ENCODE results near the gene NOC2L.

The NOC2L gene

DNA sequence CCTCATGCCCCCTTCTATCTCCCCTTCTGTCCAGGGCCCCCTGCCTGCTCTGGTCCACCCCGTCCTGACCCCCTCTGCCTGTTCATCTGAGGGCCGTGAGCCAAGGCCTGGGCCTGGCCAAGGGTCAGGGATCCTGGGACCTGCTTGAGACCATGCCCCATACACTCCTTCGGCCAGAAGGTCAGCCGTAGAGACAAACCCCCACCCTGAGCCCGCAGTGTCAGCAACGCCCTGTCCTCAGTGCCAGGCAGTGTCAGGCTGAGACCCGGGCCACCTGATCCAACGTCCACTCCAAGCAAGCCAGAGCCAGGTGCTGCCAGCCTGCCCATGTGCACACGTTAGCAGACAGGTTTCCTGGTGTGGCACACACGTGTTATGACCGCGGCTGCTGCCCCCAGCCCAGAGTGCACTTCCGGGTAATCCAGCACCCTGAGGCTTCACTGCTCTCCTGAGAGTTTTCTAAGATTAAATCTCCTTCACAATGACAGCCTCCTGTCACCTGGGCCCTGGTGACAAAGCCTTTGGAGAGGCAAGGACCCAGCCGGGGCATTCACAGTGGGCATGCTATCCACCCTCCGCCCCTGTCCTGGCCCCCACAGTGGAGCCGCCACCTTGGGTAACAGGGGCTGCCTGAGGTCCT is 45.4 kb downstream of the NOC2L start:
- DNase-seq = no peak

DNA sequence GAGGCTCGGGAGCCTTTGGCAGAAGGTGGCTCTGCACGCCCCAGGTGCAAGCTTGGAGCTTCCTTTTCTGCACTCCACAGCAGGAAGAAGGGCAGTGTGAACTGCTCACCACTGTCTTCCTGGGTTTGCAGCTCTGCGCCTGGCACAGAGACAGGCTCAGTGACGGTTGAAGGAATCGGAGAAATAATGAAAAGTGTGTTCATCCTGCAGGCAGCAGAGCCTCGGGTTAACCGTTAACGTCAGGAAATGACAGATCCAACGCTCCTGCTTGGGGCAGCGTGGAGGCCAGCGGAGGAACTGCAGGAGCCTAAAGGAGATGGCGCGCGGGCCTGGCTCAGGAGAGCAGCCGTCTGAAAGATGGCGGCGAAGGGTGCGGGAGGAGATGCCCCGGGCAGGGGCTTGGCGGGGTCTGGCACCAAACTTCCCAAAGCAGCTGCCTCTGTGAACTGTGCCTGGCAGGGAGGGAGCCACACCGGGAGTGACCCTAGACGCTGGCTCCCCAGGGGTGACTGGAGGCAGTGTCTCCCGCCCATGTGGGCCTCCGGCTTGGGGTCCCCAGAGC is 46.2 kb downstream of the NOC2L start:
- no peak for DNase-seq

DNA sequence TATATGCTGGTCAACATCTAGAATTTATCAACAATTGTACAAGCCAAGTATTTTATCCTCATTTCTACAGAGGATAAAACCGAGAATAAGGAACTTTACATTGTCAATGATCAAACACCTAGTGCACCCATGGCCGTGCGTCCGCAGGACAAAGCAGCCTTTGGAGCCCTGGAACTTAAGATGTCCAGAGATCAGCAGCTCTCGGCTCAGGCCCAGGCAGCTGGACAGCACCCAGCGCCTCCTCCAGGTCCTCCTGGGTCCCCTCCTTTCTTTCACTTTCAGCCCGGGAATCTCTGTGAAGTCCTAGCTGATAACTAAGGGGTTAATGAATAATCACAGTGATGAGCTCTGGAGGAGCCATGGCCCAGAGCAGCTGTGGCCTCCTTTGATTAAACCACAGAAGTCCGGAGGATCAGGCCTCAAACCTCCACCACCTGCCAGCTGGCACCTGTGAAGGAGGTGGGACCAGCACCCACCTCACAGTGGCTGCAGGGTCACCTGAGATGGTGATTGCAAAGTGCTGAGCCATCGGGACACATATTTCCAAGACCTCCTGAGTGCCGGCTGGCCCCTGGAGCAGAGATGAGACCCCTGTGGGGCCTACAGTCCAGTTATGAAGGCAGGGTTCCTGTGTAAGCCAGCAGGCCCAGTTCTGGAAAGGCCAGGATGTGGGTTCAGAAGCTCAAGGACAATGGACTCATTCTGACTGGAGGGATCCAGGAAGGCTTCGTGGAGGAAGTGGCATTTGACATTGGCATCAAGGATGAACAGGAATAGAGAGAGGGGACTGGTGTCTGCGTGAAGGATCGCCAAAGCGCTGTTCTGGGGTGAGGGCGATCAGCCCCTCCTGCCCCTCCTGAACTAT is 46.9 kb downstream of the NOC2L start:
- DNase-seq = no peak

DNA sequence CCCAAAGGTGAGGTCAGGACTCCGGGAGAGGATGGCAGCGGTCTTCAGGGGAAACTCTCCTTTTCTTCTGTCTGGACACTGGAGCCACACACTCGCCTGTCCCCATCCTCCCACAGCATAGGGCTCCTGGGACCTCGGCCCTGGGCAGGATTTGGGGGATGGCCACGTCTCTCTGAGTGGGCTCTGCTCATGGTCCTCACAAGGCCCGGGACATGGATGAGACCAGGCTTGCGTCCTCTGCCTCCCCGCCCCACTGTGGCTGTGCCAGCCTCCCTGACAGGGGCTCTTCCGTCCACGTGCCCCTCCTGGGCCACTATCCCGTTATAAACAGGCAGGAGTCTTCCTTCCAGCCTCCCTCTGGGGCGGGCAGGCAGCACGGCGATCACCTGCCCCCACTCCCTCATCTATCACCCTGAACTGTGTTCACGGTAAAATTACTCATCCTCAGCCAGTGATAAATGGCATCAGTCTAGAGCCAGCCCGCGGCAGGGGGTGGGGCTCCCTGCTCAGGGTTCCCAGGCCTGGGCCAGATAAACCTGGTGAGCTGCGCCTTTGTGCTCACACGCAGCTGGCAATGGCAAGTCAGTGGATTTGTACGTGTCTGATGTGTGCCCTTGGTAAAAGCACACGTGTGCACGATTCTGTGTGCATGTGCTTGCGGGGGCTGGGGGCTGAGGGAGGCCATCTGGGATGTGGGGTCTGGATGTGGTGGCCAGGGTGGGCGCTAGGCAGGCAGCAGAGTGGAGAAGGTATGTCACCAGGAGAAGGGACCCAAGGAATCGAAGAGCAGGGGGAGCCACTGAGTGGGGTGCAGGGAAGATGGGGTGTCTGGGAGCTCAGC is 48.0 kb downstream of the NOC2L start:
- DNase-seq = no peak

DNA sequence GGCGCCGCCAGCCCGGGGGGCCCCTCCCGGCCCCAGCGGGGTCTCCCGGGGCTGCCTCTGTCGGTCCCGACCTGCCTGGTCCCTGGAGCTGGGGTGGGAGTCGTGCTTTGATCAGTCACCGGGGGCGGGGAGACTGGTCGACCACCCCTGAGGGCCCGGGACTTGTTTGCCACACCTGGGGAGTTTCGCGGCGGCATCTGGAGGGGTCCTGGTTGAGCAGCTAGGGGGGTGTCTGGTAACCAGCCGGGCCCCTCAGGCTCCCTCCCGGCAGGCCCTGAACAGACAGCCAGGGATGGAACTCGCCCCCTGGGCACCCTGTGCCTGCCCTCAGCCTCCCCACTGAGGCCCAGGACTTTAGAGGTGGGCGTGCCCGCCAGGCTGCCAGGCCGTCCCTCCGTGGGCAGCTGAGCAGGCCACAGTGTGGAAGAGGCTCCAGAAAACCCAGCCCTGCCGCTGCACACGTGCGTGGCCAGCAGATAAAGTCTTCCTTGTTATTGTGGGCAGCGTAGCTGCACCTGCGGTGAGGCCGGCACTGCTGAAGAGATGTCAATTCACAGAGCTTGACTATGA is 48.7 kb downstream of the NOC2L start:
- no peak for DNase-seq

DNA sequence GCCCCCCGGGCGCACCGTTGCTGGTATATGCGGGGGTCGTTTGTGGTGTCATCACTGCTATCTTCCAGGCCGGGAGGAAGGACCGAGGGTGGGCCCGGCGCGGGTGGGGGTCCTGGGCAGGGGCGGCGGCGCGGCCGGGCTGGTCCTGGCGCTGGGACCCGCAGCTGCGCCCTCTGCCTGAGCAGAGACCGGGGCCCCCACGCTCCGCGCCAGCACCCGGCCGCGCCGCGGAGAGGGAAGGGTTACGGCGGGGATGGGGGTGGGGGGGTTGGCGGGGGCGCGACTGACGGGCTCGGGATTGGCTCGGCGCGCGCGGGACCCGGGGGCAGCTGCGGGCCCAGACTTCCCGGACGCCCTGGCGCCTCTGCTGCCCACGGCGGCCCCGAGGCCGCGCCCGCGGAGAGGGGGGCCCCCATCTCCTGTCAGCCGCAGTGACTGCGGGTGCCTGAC is 49.2 kb downstream of the NOC2L start:
- DNase-seq = no peak

DNA sequence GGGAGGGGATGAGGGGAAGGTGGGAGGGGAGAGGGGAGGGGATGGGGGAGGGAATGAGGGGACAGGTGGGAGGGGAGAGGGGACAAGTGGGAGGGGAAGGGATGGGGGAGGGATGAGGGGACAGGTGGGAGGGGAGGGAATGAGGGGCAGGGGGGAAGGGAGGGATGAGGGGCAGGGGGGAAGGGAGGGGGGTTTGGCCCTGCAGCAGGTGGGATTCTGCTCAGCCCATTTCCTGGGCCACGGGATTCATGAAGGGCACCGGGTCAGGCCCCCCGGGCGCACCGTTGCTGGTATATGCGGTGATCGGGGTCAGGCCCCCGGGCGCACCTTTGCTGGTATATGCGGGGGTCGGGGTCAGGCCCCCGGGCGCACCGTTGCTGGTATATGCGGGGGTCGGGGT is 50.4 kb downstream of the NOC2L start:
- no peak for DNase-seq

DNA sequence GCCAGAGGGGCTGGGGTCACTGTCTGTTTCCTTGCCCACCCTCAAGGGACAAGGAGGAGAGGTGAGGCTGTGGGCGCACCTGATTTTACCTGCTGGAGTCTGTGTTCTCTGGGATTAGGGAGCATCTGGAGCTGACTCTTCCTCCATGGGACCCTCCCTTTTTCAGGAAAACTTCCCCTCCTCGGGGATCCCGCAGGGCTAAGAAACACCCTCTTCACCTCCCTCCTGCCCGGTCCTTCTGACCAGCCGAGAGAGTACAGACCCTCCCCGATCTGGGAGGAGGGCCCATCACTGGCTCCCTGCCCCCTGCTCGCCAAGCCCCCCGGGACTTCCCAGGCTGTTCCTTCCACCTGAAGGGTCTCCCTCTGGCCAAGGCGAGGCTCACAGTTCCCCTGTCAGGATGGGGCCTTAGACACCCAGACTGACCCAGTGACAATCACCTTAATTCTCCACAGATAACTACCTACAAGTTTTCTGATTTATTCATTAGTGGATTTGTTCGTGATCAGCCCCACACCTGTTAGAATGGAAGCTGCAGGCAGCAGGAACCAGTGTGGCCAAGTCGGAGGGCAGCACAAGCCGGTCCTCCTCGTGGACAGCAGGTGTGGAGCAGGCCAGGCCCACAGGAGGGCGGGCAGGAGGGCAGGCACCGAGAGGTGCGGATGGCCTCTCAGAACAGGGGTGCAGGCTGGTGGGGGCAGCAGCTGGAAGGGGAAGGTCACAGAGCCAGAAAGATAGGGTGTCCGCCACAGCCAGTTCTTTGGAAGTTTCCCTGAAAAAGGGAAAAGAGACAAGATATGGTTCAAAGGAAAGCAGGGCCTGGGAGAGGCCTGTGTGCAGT is 51.2 kb downstream of the NOC2L start:
- no peak for DNase-seq

DNA sequence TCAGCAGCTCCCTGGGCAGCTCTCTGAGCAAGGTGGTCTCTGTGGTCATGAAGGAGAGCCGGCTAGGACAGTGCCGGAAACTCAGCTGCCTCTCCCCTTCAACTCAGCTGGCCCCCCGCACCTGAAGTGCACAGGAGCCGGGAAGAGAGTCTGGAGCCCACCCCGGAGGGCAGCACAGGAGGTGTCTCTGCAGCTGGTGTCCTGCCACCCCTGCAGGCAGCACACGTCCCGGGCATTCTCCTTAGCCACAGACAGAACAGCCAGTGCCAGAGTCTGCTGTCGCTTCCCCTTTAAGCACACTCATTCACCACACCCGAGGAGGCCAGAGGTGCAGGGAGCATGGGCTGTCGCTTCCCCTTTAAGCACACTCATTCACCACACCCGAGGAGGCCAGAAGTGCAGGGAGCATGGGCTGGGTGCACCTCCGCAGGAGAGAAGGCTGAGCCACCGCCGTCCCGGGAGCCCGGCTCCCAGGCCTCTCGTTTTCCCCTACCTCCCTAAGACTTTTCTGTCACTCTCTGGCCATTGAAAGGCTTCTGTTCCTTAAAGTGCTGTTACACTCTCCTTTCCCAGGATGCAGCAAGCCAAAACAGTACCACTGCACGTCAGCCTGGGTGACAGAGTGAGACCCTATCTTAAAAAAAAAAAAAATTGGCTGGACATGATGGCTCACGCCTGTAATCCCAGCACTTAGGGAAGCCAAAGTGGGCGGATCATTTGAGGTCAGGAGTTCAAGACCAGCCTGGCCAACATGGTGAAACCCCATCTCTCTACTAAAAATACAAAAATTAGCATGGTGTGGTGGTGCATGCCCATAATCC is 52.2 kb downstream of the NOC2L start:
- DNase-seq = peak; percentile 49

DNA sequence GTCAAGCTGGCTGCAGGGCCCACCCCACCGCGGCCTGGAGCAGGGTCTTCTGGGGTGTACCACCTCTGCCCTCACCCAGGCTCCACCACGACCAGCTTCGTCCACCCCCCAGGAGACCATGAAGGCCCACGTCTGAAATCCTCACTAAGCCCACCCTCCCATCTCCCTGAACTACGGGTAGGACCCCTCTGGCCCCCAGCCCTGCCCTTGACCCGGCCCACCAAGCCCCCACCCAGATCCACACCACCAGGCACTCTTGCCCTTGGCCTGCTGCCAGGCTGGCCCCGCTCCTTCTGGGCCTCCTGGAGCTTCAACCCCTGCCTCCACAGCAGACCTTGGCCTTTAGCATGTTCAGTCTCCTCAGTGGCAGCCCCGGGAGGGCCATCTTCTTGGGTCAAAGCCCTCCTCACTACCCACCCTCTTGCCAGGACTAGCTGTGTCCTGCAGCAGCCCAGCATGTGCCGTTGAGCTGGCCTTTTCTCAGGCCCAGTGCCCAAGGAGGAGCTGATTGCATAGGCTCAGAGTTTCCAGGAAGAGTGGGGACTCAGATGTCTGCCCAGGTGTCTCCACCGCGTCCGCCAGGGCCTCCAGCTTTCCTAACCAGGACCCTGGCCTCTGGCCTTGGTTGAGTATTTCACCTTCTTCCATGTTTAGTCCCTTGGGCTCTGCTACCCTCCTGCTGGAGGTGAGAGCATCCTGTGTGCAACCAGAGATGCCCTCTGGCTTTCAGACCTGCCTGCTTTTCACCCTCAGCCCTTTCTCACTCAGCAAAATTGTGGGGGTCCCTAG is 53.1 kb downstream of the NOC2L start:
- DNase-seq = no peak

DNA sequence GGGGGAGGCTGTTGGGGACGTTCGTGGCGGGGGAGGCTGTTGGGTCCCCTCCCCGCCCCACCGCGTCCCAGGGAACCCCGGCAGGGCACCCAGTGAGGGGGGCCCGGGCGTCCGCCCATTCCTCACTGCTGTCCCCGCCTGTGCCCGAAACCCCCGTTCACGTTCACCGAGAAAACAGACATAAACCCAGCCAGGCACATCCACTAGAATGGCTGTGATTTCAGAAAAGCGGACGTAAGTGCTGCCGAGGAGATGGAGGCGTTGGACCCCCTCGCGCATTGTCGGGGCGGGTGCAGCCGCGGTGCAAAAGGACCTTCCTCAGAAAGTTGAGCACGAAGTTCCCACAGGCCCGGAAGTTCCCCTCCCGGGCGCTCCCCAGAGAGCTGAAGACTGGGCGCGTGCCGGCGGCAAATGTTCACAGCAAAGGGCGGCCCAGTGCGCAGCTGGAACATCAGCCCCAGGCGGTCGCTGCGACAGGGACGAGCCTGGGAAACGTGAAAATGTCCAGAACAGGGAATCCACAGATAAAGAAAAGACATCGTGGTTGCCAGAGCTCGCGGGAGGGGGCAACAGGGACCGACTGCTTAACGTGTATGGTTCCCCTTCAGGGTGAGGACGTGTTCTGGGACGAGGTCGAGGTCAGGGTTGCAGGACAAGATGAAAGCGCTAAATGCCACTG is 53.8 kb downstream of the NOC2L start:
- no peak for DNase-seq

DNA sequence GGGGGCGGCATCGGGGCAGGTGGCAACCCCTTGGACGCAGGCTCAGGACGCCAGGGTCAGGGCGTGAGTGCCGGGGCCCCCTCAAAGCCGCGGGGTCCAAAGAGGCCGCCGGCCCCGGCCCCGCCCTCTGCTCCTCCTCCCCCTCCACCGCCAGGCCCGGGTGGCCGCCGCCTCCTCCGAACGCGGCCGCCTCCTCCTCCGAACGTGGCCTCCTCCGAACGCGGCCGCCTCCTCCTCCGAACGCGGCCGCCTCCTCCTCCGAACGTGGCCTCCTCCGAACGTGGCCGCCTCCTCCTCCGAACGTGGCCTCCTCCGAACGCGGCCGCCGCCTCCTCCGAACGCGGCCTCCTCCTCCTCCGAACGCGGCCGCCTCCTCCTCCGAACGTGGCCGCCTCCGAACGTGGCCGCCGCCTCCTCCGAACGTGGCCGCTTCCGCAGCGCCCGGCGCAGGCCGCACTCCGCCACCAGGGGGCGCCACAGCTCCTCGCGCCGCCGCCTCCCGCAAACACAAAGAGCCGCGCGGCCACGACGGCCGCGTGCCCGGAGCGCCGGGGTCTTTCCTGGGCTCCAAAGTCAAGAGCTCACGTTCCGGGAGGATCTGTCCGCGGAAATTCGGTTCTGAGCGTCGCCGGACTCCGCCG is 54.6 kb downstream of the NOC2L start:
- DNase-seq = no peak

DNA sequence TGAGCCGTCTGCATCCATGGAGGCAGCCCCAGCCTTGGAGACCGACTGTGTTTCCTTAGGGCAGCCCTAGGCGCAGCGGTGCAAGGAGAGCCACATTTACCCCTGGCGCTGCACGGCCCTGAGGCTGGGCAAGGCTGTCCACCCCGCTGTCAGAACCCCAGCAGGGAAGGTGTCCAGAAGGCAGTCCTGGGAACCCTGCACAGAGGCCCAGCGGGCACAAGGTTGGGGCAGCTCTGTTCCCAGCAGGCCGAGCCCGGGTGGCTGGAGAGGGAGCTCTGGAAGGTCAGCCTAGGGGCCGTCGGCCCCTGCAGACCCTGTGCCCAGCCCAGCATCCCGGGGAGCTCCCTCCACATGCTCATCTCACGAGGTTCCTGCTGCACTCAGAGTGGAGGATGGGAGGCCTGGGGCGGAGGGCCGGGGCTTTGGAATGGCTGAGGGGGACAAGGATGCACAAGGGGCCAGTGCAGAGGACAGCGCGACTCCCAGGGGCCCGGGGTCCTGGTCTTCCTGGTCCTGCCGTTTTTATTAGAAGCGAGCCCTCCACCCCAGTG is 55.3 kb downstream of the NOC2L start:
- no peak for DNase-seq

DNA sequence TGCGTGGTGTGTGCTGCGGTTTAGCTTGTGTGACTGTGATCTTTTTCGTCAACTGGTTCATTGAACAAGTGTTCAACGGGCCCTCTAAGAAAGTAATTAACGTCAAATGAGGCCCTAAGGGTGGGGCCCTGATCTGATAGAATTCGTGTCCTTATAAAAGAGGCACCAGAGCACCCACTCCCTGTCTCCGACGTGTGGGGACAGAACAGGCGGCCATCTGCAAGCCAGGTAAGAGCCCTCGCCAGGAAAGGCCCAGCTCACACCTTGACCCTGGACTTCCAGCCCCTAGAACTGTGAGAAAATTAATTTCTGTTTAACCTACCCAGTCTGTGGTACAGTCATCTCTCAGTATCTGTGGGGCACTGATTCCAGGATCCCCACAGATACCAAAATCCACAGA is 55.8 kb downstream of the NOC2L start:
- no peak for DNase-seq

DNA sequence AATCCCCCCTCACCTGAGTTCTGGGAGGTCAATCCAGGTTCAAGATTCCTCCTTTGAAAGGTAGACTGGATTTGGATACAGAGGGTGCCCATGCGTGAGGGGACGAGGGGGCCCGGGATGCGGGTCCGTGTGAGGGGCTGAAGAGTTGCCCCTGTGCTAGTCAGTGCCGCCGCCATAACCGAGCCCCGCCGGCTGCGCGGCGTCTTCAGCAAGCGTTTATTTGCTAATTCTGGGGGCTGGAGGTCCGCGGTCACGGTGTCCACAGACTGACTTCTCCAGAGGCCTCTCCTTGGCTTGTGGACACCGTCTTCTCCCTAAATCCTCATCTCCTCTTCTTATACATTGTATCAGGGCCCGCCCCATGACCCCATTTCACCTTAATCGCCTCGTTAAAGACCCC is 56.3 kb downstream of the NOC2L start:
- no peak for DNase-seq

DNA sequence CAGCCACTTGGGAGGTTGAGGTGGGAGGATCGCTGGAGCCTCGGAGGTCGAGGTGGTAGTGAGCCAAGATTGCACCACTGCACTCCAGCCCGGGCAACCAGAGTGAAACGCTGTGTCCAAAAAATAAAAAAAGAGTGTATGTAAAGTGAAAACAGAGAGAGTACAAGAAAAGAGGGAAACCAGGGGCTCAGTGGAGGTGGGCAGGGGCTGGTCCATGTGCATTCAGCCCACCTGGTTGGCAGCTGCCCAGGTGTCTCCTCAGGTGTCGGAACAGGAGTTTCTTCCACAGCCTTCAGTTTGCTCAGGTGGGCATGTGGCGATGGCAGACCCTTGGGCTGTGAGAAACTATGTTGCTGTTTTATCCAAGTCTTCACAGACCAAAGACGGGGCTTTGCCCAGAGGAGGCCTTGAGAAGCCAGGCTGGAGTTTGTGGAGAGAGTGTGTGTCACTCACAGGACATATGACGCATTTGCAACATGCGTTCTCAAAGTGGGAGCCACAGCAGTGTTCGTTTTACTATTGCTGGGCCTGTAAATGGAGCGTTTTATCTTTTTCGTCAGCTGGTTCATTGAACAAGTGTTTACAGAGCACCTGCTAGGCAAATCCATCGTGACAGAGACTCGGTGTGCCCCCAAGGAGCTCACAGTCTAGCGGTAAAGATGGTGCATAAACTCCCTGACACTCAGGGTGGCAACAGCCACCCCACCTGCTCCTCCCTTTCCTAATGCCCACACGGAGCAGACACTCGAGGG is 57.8 kb downstream of the NOC2L start:
- no peak for DNase-seq

DNA sequence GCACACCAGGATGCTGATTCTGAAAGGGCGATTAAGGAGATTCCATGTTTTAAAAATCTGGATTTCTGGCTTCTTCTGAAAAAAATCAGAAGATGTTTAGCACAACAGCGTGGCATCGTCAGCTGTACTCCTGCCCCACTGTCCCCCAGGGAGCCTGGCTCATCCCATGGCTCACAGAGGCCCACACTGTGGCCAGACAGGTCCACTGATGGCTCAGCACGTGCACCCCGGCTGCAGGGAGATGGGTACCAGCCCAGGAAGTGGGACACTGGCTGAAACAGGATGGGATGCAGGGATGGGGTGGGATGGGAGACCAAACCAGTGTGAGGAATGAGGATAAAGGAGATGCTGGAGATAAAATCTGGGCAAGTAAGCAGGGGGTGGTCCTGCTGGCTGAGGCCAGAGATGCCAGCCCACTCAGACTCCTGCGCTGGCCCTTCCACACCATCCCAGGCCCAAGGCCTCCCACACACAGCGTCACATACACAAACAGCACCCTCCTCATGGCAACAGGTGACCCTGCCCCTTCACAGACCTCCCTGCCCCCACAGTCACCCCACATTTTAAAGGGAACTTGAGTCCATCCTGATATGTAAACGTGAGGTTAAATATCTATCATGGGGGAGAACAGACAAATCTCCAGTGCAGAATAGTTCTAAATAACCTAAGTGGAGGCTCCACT is 59.3 kb downstream of the NOC2L start:
- no peak for DNase-seq
